ENCODE measurements around the gene NADSYN1. TPM values are rescaled to one million over a fixed set of nuclear protein-coding genes. Genes with fewer than 3 reads are reported as not detected.

NADSYN1 gene
- total RNA-seq, 1 experiment from 2014 or later, result 79.7 TPM

- no peaks in the 10 kb centered on the region for H3K4me1 Mint-ChIP-seq (ENCODE audit: low read depth, unreplicated experiment)
- CTCF ChIA-PET, result no interaction called here
- no peak for TF ChIP-seq CTCF (IDR thresholded peaks at IDR 0.05; ENCODE audit: unreplicated experiment)
- H3K4me3 Mint-ChIP-seq (ENCODE audit: low read depth, unreplicated experiment), result no peak overlapping the region
- no peaks in the 10 kb centered on the region for H3K9me3 Mint-ChIP-seq (ENCODE audit: low read depth, unreplicated experiment)
- H3K27ac Mint-ChIP-seq (ENCODE audit: unreplicated experiment), result no peak overlapping the region
- BruUV-seq (replicated peaks), result no TSS peak
- intact Hi-C loops (cut with micrococcal nuclease; ENCODE audit: unreplicated experiment), result no loop called here
- H3K27me3 Mint-ChIP-seq (ENCODE audit: unreplicated experiment), result no peaks in the 10 kb centered on the region
- H3K36me3 Mint-ChIP-seq (ENCODE audit: insufficient read depth, unreplicated experiment), result peaks cover 32% of the 10 kb centered on the region
- DNase-seq, result no peak
Observed at GRCh38 chr11:71474771-71475483, 21.9 kb downstream of the NADSYN1 start.

- CTCF ChIA-PET, result no interaction called here
- Mint-ChIP-seq H3K4me3 (ENCODE audit: low read depth, unreplicated experiment) (no peak overlapping the region), H3K9me3 (ENCODE audit: low read depth, unreplicated experiment) (no peaks in the 10 kb centered on the region), H3K27ac (ENCODE audit: unreplicated experiment) (no peak overlapping the region), H3K4me1 (ENCODE audit: low read depth, unreplicated experiment) (peaks cover 3% of the 10 kb centered on the region), H3K36me3 (ENCODE audit: insufficient read depth, unreplicated experiment) (peaks cover 33% of the 10 kb centered on the region), H3K27me3 (ENCODE audit: unreplicated experiment) (no peaks in the 10 kb centered on the region)
- DNase-seq, result no peak
- BruUV-seq (replicated peaks), result no TSS peak
- intact Hi-C loops (cut with micrococcal nuclease; ENCODE audit: unreplicated experiment), result no loop called here
- no peak for TF ChIP-seq CTCF (IDR thresholded peaks at IDR 0.05; ENCODE audit: unreplicated experiment)
Observed at GRCh38 chr11:71476031-71476430, 23.0 kb downstream of the NADSYN1 start.

- Mint-ChIP-seq H3K9me3 (ENCODE audit: low read depth, unreplicated experiment) (no peaks in the 10 kb centered on the region), H3K27ac (ENCODE audit: unreplicated experiment) (no peak overlapping the region), H3K36me3 (ENCODE audit: insufficient read depth, unreplicated experiment) (peaks cover 38% of the 10 kb centered on the region), H3K27me3 (ENCODE audit: unreplicated experiment) (no peaks in the 10 kb centered on the region), H3K4me1 (ENCODE audit: low read depth, unreplicated experiment) (peaks cover 7% of the 10 kb centered on the region), H3K4me3 (ENCODE audit: low read depth, unreplicated experiment) (no peak overlapping the region)
- BruUV-seq (replicated peaks), result no TSS peak
- CTCF ChIA-PET, result no interaction called here
- TF ChIP-seq CTCF (IDR thresholded peaks at IDR 0.05; ENCODE audit: unreplicated experiment), result no peak
- no peak for DNase-seq
- intact Hi-C loops (cut with micrococcal nuclease; ENCODE audit: unreplicated experiment), result no loop called here
Observed at GRCh38 chr11:71476926-71477640, 24.1 kb downstream of the NADSYN1 start.

GRCh38 chr11:71477641-71478527 is 24.9 kb downstream of the NADSYN1 start:
- DNase-seq, result no peak
- Mint-ChIP-seq H3K4me1 (ENCODE audit: low read depth, unreplicated experiment) (peaks cover 7% of the 10 kb centered on the region), H3K27ac (ENCODE audit: unreplicated experiment) (no peak overlapping the region), H3K36me3 (ENCODE audit: insufficient read depth, unreplicated experiment) (peaks cover 33% of the 10 kb centered on the region), H3K4me3 (ENCODE audit: low read depth, unreplicated experiment) (no peak overlapping the region), H3K27me3 (ENCODE audit: unreplicated experiment) (no peaks in the 10 kb centered on the region), H3K9me3 (ENCODE audit: low read depth, unreplicated experiment) (no peaks in the 10 kb centered on the region)
- no peak for TF ChIP-seq CTCF (IDR thresholded peaks at IDR 0.05; ENCODE audit: unreplicated experiment)
- CTCF ChIA-PET, result no interaction called here
- BruUV-seq (replicated peaks), result no TSS peak
- intact Hi-C loops (cut with micrococcal nuclease; ENCODE audit: unreplicated experiment), result no loop called here
